Measurements from ENCODE around the gene LLGL1. TPM values are rescaled to one million over a fixed set of nuclear protein-coding genes. Genes with fewer than 3 reads are reported as not detected.

The LLGL1 gene
- polyA plus RNA-seq, 1 donor, result 16.1 TPM

DNA sequence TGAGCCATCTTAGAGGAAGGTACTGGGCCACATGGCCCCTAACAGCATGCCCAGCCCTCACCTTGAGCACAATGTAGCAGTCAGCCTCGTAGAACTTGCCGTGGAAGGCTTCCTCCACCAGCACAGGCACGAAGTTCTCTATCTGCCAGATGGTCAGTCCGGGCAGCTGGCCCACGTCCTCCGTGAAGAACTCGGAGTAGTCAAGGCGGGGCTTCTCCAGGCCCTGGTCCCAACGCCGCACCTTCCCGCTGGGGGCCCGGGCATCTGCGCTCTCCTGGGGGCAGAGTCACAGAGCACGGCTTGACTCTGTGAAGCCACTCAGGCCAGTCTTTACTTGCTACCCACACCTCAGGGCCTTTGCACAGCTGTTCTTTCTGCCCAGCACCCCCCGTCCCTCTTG lies 25.8 kb downstream of the LLGL1 start:
- H3K9me3 ChIP-seq (ENCODE audit: control insufficient read depth, low read depth, low read length), result no peaks in the 10 kb centered on the region
- H3K36me3 ChIP-seq (ENCODE audit: control insufficient read depth, insufficient read depth, low read length), result peaks cover 83% of the 10 kb centered on the region
- DNase-seq, result no peak
- no CpG with 5 or more reads among the region's 15 CpGs for WGBS (ENCODE audit: insufficient coverage, low lambda C conversion rate)
- H3K4me3 ChIP-seq (ENCODE audit: low read length), result no peak overlapping the region
- H3K4me1 ChIP-seq (ENCODE audit: control insufficient read depth, insufficient read depth, low read length), result peaks cover 6% of the 10 kb centered on the region
- no peaks in the 10 kb centered on the region for H3K27me3 ChIP-seq (ENCODE audit: control insufficient read depth, insufficient read depth, low read length)
- H3K27ac ChIP-seq (ENCODE audit: low read length), result no peak overlapping the region

DNA sequence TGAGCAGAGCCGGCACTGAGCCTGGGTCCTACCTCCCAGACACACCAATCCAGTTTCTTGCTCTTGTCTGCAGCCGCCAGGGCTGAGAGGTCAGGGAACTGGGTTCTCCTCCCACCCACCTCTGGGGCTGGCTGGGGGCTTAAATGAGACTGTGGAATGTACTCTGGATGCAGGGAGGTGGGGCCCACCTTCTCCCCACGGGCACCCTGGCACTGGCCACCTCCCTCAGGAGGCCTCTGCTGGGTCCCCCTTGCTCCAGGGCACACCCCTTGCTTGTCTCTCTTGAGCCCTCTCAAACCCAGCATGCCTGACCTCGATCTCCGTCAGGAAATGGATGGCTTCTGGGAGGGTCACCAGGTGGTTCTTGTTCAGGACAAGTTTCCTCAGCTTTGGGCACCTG lies 26.7 kb downstream of the LLGL1 start:
- no peaks in the 10 kb centered on the region for H3K9me3 ChIP-seq (ENCODE audit: control insufficient read depth, low read depth, low read length)
- H3K4me1 ChIP-seq (ENCODE audit: control insufficient read depth, insufficient read depth, low read length), result peaks cover 6% of the 10 kb centered on the region
- WGBS (ENCODE audit: insufficient coverage, low lambda C conversion rate), result no CpG with 5 or more reads among the region's 5 CpGs
- DNase-seq, result no peak
- no peak overlapping the region for H3K4me3 ChIP-seq (ENCODE audit: low read length)
- no peaks in the 10 kb centered on the region for H3K27me3 ChIP-seq (ENCODE audit: control insufficient read depth, insufficient read depth, low read length)
- H3K36me3 ChIP-seq (ENCODE audit: control insufficient read depth, insufficient read depth, low read length), result peaks cover 82% of the 10 kb centered on the region
- H3K27ac ChIP-seq (ENCODE audit: low read length), result no peak overlapping the region

DNA sequence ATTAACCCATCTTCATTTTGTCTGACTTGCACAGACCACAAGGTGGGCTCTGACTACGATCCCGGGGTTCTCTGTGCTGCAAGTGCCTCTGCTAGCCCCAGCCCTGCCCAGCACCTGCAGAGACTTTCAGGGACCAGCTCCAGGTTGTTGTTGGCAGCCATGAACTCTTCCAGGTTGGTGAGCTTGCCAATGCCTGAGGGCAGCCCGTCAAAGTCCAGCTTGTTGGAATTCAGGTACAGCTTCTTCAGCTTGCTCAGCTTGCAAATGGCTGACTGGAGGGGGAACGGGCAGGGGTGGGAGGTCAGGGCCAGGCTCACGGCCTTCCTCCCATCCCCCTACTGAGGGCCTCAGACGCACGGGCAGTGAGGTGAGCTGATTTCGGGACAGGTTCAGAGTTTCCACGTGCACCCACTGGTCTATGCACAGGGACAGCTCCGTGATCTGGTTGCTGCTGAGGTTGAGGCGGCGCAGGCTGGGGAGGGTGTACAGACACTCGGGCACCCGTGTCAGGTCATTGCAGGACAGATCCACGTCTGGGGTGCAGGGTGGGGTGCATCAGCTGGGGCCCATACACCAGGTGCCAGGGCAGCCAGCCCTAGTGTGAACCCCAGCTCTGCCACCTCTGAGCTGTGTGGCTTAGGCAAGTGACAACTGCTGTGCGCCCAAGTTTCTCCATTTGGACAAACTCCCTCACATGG lies 27.9 kb downstream of the LLGL1 start:
- DNase-seq, result no peak
- H3K4me3 ChIP-seq (ENCODE audit: low read length), result no peak overlapping the region
- H3K27ac ChIP-seq (ENCODE audit: low read length), result no peak overlapping the region
- no peaks in the 10 kb centered on the region for H3K9me3 ChIP-seq (ENCODE audit: control insufficient read depth, low read depth, low read length)
- H3K4me1 ChIP-seq (ENCODE audit: control insufficient read depth, insufficient read depth, low read length), result peaks cover 13% of the 10 kb centered on the region
- peaks cover 76% of the 10 kb centered on the region for H3K36me3 ChIP-seq (ENCODE audit: control insufficient read depth, insufficient read depth, low read length)
- WGBS (ENCODE audit: insufficient coverage, low lambda C conversion rate), result no CpG with 5 or more reads among the region's 16 CpGs
- no peaks in the 10 kb centered on the region for H3K27me3 ChIP-seq (ENCODE audit: control insufficient read depth, insufficient read depth, low read length)

DNA sequence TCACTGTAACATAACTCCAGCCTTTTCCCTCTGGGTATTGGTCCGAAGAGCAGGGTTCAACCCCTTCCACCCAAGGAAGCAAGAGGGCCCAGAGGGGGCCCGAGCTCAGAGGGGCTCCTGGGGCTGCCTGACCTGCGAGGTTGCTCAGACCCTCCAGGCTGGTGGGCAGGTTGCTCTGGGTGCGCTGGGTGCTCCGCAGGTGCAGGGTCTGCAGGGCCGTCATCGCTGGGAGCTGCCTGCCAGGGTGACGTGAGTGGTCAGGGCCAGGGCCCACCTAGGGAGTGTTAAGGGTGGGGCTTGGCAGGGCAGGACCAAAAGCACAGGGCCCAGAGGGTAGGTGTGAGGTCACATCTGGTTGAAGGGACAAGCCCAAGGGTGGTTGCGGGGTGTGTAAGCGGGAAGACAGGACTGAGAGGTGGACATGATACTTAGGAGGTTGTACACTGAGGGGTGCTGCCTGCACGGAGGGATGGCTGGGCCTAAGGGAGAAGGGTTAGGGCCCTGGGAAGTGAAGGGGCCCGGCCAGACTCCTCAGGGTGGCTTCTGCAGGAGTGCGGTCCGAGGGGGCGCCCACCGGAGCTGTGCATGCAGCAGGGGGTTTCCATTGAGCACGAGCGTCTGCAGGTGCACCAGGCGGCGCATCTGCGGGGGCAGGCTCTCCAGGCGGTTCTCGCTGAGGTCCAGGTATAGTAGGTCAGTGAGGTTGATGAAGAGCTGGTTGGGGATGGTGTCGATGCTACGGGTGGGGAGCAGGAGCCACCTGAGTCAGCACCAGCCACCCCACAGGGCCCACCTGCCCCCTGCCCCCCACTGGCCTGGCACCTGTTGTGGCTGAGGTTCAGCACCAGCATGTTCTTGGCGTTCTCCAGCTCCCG lies 28.7 kb downstream of the LLGL1 start:
- H3K36me3 ChIP-seq (ENCODE audit: control insufficient read depth, insufficient read depth, low read length), result peaks cover 67% of the 10 kb centered on the region
- DNase-seq, result no peak
- peaks cover 17% of the 10 kb centered on the region for H3K4me1 ChIP-seq (ENCODE audit: control insufficient read depth, insufficient read depth, low read length)
- no peak overlapping the region for H3K4me3 ChIP-seq (ENCODE audit: low read length)
- no peaks in the 10 kb centered on the region for H3K9me3 ChIP-seq (ENCODE audit: control insufficient read depth, low read depth, low read length)
- no peak overlapping the region for H3K27ac ChIP-seq (ENCODE audit: low read length)
- no peaks in the 10 kb centered on the region for H3K27me3 ChIP-seq (ENCODE audit: control insufficient read depth, insufficient read depth, low read length)
- no CpG with 5 or more reads among the region's 27 CpGs for WGBS (ENCODE audit: insufficient coverage, low lambda C conversion rate)

DNA sequence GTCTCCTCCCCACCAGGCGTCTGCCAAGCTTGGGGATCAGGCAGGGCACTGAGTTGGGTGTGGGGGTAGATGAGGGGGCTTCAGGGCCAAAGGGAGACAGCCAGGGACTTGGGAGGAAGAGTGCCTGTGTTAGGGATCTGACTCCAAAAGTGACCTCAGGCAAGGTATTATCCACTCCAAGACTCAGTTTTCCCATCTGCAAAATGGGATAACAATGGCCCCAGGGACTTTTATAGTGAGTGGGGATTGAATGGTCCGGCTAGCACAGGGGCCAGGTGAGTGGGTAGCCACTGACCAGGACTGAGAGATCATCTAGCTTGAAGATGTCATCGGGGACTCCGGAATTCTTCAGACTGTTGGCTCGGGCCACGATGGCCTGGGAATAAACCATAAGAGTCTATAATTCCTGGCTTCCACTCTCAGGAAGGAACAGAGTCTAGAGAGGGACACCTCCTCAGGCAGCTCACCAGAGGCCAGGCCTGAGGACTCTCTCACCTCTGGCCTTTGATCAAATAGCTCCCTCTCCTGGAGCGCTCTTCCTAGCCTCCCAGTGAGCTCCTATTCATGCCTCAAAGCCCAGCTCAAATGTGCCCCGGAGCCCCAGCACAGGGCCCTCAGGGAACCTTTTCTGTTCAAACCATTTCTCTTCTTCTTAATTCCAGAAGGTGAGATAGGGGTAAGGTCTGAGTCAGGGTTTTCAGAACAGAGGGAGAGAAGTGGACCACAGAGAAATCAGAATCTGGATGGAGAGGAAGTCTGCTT lies 29.6 kb downstream of the LLGL1 start:
- Histone ChIP-seq H3K36me3 (ENCODE audit: control insufficient read depth, insufficient read depth, low read length) (peaks cover 65% of the 10 kb centered on the region), H3K27me3 (ENCODE audit: control insufficient read depth, insufficient read depth, low read length) (no peaks in the 10 kb centered on the region), H3K9me3 (ENCODE audit: control insufficient read depth, low read depth, low read length) (no peaks in the 10 kb centered on the region), H3K4me1 (ENCODE audit: control insufficient read depth, insufficient read depth, low read length) (peaks cover 22% of the 10 kb centered on the region), H3K4me3 (ENCODE audit: low read length) (no peak overlapping the region), H3K27ac (ENCODE audit: low read length) (no peak overlapping the region)
- no CpG with 5 or more reads among the region's 8 CpGs for WGBS (ENCODE audit: insufficient coverage, low lambda C conversion rate)
- no peak for DNase-seq

DNA sequence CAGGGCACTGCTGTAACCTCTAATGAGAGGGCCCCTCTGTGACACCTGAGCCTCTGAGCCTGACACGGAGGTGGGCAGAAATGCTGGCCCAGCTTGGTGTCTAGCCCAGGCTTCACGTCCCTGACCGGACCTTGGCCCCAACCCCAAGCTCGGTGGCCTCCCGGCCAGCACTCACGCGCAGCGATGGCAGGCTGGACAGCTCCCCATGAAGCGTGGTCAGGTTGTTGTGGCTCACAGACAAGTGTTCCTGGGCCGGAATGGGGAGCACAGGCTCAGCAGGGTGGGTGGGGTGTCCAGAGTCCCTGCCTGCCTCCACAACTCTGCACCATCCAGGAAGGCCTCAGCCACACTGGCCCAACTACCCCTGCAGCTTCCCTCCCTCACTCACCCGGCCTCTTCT lies 30.9 kb downstream of the LLGL1 start:
- H3K36me3 ChIP-seq (ENCODE audit: control insufficient read depth, insufficient read depth, low read length), result peaks cover 52% of the 10 kb centered on the region
- no peaks in the 10 kb centered on the region for H3K9me3 ChIP-seq (ENCODE audit: control insufficient read depth, low read depth, low read length)
- peaks cover 25% of the 10 kb centered on the region for H3K4me1 ChIP-seq (ENCODE audit: control insufficient read depth, insufficient read depth, low read length)
- H3K4me3 ChIP-seq (ENCODE audit: low read length), result no peak overlapping the region
- no peak overlapping the region for H3K27ac ChIP-seq (ENCODE audit: low read length)
- DNase-seq, result no peak
- WGBS (ENCODE audit: insufficient coverage, low lambda C conversion rate), result no CpG with 5 or more reads among the region's 11 CpGs
- H3K27me3 ChIP-seq (ENCODE audit: control insufficient read depth, insufficient read depth, low read length), result no peaks in the 10 kb centered on the region

DNA sequence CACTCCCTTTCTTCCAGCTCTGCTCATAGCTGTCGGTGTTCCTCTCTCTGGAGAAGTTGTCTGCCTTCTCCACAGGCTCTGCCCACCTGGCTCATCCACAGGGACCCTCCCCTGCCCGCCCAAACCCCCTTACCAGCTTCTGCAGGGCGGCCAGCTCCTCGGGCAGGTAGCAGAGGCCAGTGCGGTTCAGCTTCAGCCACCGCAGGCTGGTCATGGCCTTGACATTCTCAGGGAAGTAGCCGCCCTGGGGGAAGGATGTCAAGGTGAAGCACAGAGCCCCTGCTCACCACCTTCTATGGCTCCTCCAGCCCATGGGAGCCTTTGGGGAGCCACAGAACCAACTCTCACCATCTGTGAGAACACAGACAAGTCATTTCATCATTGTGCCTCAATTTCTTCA lies 31.3 kb downstream of the LLGL1 start:
- Histone ChIP-seq H3K9me3 (ENCODE audit: control insufficient read depth, low read depth, low read length) (no peaks in the 10 kb centered on the region), H3K4me3 (ENCODE audit: low read length) (no peak overlapping the region), H3K4me1 (ENCODE audit: control insufficient read depth, insufficient read depth, low read length) (peaks cover 29% of the 10 kb centered on the region), H3K27ac (ENCODE audit: low read length) (no peak overlapping the region), H3K36me3 (ENCODE audit: control insufficient read depth, insufficient read depth, low read length) (peaks cover 48% of the 10 kb centered on the region), H3K27me3 (ENCODE audit: control insufficient read depth, insufficient read depth, low read length) (no peaks in the 10 kb centered on the region)
- no CpG with 5 or more reads among the region's 7 CpGs for WGBS (ENCODE audit: insufficient coverage, low lambda C conversion rate)
- DNase-seq, result no peak

DNA sequence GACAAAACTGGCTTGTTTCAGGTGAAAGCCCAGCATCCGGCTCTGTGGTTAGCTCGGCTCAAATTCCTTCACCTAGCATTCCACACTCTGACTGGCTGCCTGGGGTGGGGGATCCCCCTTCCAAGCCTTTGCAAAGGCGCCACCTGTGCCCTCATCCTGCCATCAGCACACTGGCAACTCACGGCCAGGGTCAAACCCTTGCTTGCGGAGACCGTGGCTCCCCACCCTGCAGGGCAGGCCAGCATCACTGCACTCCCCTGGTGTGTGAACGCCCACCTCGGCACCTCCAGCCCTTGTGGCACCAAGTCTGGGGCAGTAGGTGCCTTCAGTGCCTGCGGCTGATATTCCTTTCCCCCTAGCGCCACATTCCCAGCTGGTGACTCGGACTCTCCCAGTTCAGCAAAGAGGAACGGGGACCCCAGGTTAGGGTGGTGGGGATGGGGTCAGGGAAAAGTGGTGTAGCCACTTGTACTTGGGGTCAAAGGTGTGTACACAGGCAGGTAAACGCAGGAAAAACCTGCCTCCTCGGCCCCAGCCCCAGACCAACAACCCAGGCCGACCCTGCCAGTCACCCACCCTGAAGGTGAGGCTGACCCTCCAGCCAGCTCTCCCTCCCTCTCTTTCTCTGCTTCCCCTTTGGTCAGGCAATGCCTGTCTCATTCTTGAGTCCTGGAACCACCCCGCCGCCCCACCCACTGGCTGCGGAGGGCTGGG lies 32.0 kb downstream of the LLGL1 start:
- DNase-seq, result no peak
- H3K9me3 ChIP-seq (ENCODE audit: control insufficient read depth, low read depth, low read length), result no peaks in the 10 kb centered on the region
- H3K4me3 ChIP-seq (ENCODE audit: low read length), result peak overlapping the region; percentile 65
- H3K27me3 ChIP-seq (ENCODE audit: control insufficient read depth, insufficient read depth, low read length), result no peaks in the 10 kb centered on the region
- H3K4me1 ChIP-seq (ENCODE audit: control insufficient read depth, insufficient read depth, low read length), result peaks cover 35% of the 10 kb centered on the region
- H3K27ac ChIP-seq (ENCODE audit: low read length), result peak overlapping the region; percentile 62
- WGBS (ENCODE audit: insufficient coverage, low lambda C conversion rate), result no CpG with 5 or more reads among the region's 18 CpGs
- H3K36me3 ChIP-seq (ENCODE audit: control insufficient read depth, insufficient read depth, low read length), result peaks cover 41% of the 10 kb centered on the region

DNA sequence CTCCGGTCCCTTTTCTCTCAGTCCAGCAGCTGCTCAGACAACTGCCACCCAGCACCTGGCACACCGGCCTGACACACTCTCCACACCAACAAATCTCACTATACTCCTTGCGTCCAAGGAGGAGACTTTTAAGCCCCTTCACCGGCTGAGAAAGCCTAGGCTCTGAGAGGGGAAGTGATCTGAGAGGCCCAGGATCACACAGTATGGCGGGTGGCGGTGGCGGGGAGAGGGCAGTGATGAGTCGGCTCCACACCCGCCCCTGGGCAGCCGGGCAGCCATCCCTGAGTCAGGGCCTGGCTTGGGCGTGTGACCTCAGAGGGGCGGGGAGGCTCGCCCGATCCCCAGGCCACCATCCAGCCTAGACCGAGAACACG lies 32.5 kb downstream of the LLGL1 start:
- H3K4me3 ChIP-seq (ENCODE audit: low read length), result peak overlapping the region; percentile 65
- no CpG with 5 or more reads among the region's 16 CpGs for WGBS (ENCODE audit: insufficient coverage, low lambda C conversion rate)
- DNase-seq, result peak in 1 of 2 donors; percentile 65
- peaks cover 36% of the 10 kb centered on the region for H3K4me1 ChIP-seq (ENCODE audit: control insufficient read depth, insufficient read depth, low read length)
- H3K27ac ChIP-seq (ENCODE audit: low read length), result peak overlapping the region; percentile 62
- peaks cover 41% of the 10 kb centered on the region for H3K36me3 ChIP-seq (ENCODE audit: control insufficient read depth, insufficient read depth, low read length)
- H3K9me3 ChIP-seq (ENCODE audit: control insufficient read depth, low read depth, low read length), result no peaks in the 10 kb centered on the region
- no peaks in the 10 kb centered on the region for H3K27me3 ChIP-seq (ENCODE audit: control insufficient read depth, insufficient read depth, low read length)

Measured in large intestine (tissue), 3 donors.